ENCODE data around the gene ANXA10. TPM values are rescaled to one million over a fixed set of nuclear protein-coding genes. Genes with fewer than 3 reads are reported as not detected.

The ANXA10 gene
- total RNA-seq, 1 donor from 2014 or later = not detected

- no peak overlapping the region for H3K4me3 Mint-ChIP-seq (ENCODE audit: unreplicated experiment)
- H3K27me3 Mint-ChIP-seq (ENCODE audit: low read depth) = no peaks in the 10 kb centered on the region
- peaks cover 13% of the 10 kb centered on the region for H3K4me1 Mint-ChIP-seq (ENCODE audit: low read depth)
- no peak overlapping the region for H3K27ac Mint-ChIP-seq (ENCODE audit: unreplicated experiment)
- peaks cover 2% of the 10 kb centered on the region for H3K36me3 Mint-ChIP-seq (ENCODE audit: low read depth)
- peaks cover 5% of the 10 kb centered on the region for H3K9me3 Mint-ChIP-seq (ENCODE audit: low read depth)
- TF ChIP-seq CTCF (IDR thresholded peaks at IDR 0.05) = no peak
- DNase-seq (ENCODE audit: low spot score) = no peak
These were observed 96.4 kb downstream of the ANXA10 start for GRCh38 chr4:168188754-168189153.

GRCh38 chr4:168197926-168198325 is 105.6 kb downstream of the ANXA10 start:
- peaks cover 6% of the 10 kb centered on the region for H3K4me1 Mint-ChIP-seq (ENCODE audit: low read depth)
- H3K4me3 Mint-ChIP-seq (ENCODE audit: unreplicated experiment) = no peak overlapping the region
- no peak overlapping the region for H3K27ac Mint-ChIP-seq (ENCODE audit: unreplicated experiment)
- H3K9me3 Mint-ChIP-seq (ENCODE audit: low read depth) = peaks cover 19% of the 10 kb centered on the region
- TF ChIP-seq CTCF (IDR thresholded peaks at IDR 0.05) = no peak
- peaks cover 8% of the 10 kb centered on the region for H3K36me3 Mint-ChIP-seq (ENCODE audit: low read depth)
- DNase-seq (ENCODE audit: low spot score) = no peak
- no peaks in the 10 kb centered on the region for H3K27me3 Mint-ChIP-seq (ENCODE audit: low read depth)

GRCh38 chr4:168199260-168199957 is 107.1 kb downstream of the ANXA10 start:
- H3K36me3 Mint-ChIP-seq (ENCODE audit: low read depth) = peaks cover 10% of the 10 kb centered on the region
- DNase-seq (ENCODE audit: low spot score) = no peak

GRCh38 chr4:168200685-168201084 is 108.3 kb downstream of the ANXA10 start:
- TF ChIP-seq CTCF (IDR thresholded peaks at IDR 0.05) = no peak
- Mint-ChIP-seq H3K4me3 (ENCODE audit: unreplicated experiment) (no peak overlapping the region), H3K36me3 (ENCODE audit: low read depth) (peaks cover 10% of the 10 kb centered on the region), H3K9me3 (ENCODE audit: low read depth) (peaks cover 30% of the 10 kb centered on the region), H3K27ac (ENCODE audit: unreplicated experiment) (no peak overlapping the region), H3K27me3 (ENCODE audit: low read depth) (no peaks in the 10 kb centered on the region), H3K4me1 (ENCODE audit: low read depth) (peaks cover 6% of the 10 kb centered on the region)
- no peak for DNase-seq (ENCODE audit: low spot score)

More at GRCh38 chr4:168199260-168199957, 107.1 kb downstream of the ANXA10 start:
- Mint-ChIP-seq H3K27me3 (ENCODE audit: low read depth) (no peaks in the 10 kb centered on the region), H3K9me3 (ENCODE audit: low read depth) (peaks cover 29% of the 10 kb centered on the region), H3K27ac (ENCODE audit: unreplicated experiment) (no peak overlapping the region), H3K4me1 (ENCODE audit: low read depth) (peaks cover 6% of the 10 kb centered on the region), H3K4me3 (ENCODE audit: unreplicated experiment) (no peak overlapping the region)
- no peak for TF ChIP-seq CTCF (IDR thresholded peaks at IDR 0.05)

- Mint-ChIP-seq H3K27me3 (ENCODE audit: low read depth) (no peaks in the 10 kb centered on the region), H3K9me3 (ENCODE audit: low read depth) (peaks cover 22% of the 10 kb centered on the region), H3K4me1 (ENCODE audit: low read depth) (peaks cover 3% of the 10 kb centered on the region), H3K36me3 (ENCODE audit: low read depth) (peaks cover 6% of the 10 kb centered on the region), H3K27ac (ENCODE audit: unreplicated experiment) (no peak overlapping the region), H3K4me3 (ENCODE audit: unreplicated experiment) (no peak overlapping the region)
- DNase-seq (ENCODE audit: low spot score) = no peak
- no peak for TF ChIP-seq CTCF (IDR thresholded peaks at IDR 0.05)
These were observed 111.0 kb downstream of the ANXA10 start for GRCh38 chr4:168203233-168203911.
